ENCODE measurements around the gene LYRM9.
"Not testable (repeated sequence)": the region's sequence is repeated elsewhere in the genome, so short reads cannot be mapped to it uniquely, and the experiment has no call there.

- not testable (repeated sequence) for TF ChIP-seq EP300 (IDR thresholded peaks at IDR 0.05); CTCF (IDR thresholded peaks at IDR 0.05); POLR2A (IDR thresholded peaks at IDR 0.05; ENCODE audit: low read depth); POLR2AphosphoS5 (IDR thresholded peaks at IDR 0.05)
Measured at GRCh38 chr17:27846808-27847307, 46.3 kb downstream of the LYRM9 start.
